IPS-18c (cell line): Measurements from ENCODE around the gene RIC3.

Source experiments
- H3K4me3 ChIP-seq: 2 replicates; pipeline ENCODE4 v1.7.0; 2013; ENCODE audit warnings: low read depth, mild to moderate bottlenecking, low read length, moderate library complexity; ENCODE audit not compliant: insufficient read depth
- H3K9me3 ChIP-seq: one replicate; pipeline ENCODE4 v1.6.1; 2013; ENCODE audit warnings: mild to moderate bottlenecking, low read length, moderate library complexity; ENCODE audit not compliant: control insufficient read depth, insufficient read depth

The RIC3 gene

GRCh38 chr11:8097062-8097461 is 71.8 kb downstream of the RIC3 start:
- Histone ChIP-seq H3K9me3 (no peaks in the 10 kb centered on the region), H3K4me3 (no peak overlapping the region)

DNA sequence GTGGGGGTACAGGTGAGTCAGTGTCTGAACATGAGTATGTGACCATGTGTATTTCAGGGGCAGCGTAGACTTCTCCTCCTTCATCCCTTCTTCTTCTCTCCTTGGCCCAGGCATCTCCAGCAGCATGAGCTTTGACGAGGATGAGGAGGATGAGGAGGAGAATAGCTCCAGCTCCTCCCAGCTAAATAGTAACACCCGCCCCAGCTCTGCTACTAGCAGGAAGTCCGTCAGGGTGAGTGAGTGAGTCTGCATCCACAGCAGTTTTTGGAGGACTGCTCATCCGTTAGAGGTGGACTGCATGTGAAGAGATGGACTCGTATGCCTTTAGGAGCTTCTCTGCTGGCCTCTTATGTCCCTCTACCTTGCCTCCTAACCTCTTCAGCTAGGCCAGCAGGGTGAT is 72.2 kb downstream of the RIC3 start:
- no peak overlapping the region for H3K4me3 ChIP-seq
- no peaks in the 10 kb centered on the region for H3K9me3 ChIP-seq

DNA sequence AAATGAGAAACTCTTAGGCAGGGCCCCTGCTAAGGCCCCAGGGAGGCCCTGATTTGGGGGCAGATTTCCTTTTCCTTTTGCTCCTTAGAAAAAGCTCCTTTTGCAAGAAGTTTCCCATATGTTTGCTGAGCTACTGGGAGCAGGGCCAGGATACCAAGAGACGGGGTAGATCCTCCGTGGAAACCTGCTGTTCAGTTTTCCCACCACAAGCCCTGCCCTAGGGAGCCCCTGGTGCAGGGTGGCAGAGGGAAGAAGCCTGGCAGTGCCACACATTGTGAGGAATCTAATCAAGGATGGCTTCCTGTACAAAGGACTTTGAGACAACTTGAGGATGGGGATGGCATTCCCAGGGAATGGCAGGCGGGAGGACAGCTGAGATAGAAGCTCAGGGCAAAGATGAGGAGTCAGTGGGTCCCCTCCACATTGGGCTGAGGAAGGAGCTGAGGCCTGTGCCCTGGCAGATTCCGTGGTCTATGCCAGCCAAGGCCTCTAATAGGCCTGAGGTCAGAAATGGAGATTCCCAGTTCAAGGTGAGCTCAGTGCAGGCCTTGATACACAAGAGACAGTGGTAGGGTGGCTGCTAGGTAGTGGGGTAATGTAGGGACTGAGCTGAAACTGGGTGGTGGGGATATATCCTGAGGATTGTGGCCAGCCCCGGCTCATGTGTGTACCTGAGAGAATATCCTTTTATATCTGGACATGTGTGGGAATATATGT is 72.9 kb downstream of the RIC3 start:
- H3K4me3 ChIP-seq: no peak overlapping the region
- no peaks in the 10 kb centered on the region for H3K9me3 ChIP-seq

GRCh38 chr11:8095371-8095770 is 73.5 kb downstream of the RIC3 start:
- Histone ChIP-seq H3K9me3 (no peaks in the 10 kb centered on the region), H3K4me3 (no peak overlapping the region)

GRCh38 chr11:8094656-8095055 is 74.2 kb downstream of the RIC3 start:
- no peak overlapping the region for H3K4me3 ChIP-seq

DNA sequence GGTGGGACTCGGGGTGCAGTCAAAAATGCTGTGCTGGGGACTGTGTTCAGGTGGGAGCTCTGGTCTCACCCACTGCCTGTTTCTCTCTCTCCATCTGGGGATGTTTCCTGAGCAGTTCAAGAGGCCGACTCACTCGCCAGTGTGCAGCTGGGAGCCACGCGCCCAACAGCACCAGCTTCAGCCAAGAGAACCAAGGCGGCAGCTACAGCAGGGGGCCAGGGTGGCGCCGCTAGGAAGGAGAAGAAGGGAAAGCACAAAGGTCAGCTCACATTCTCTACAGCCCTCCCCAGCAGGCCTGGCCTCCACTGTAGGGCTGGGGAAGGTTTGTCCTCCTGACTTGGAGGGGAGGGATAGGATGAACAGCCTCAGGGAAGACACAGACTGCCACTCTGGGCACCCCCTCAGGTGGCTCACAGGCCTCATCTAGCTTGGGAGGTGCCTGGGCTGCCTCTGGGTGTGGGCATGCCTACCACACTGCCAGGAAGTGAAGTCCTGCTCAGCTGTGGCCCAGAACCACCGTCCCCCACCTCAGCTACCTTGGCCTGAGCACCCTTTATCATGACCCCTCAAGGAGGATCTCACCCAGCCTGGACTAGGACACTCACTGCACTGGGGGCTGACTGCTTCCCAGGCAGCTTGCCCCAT is 74.8 kb downstream of the RIC3 start:
- H3K9me3 ChIP-seq: no peaks in the 10 kb centered on the region
- no peak overlapping the region for H3K4me3 ChIP-seq

More at GRCh38 chr11:8094656-8095055, 74.2 kb downstream of the RIC3 start:
- H3K9me3 ChIP-seq: no peaks in the 10 kb centered on the region

- Histone ChIP-seq H3K9me3 (no peaks in the 10 kb centered on the region), H3K4me3 (no peak overlapping the region)
Measured at GRCh38 chr11:8092587-8093424, 76.0 kb downstream of the RIC3 start.

GRCh38 chr11:8091721-8092120 is 77.1 kb downstream of the RIC3 start:
- H3K9me3 ChIP-seq: no peaks in the 10 kb centered on the region
- H3K4me3 ChIP-seq: no peak overlapping the region

DNA sequence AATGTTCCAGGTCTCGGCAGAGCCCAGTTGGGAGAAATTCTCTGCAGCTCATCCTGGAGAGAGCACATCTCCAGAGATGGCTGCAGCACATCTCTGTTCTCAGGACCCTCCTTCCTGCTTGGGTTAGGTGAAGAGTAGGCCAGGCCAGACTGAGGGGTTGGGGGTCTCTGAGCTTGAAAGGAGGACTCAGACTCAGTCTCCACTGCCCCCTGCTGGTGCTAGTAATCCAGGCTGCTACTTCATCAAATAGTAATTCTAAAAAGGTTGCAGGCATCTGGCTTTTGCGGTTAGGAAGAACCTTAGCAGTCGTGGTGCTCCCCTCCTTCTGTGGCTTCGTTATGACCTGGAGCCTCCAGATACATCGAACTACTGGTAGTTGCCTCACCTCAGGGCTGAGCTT is 78.1 kb downstream of the RIC3 start:
- no peak overlapping the region for H3K4me3 ChIP-seq
- no peaks in the 10 kb centered on the region for H3K9me3 ChIP-seq

- Histone ChIP-seq H3K9me3 (no peaks in the 10 kb centered on the region), H3K4me3 (no peak overlapping the region)
Measured at GRCh38 chr11:8089791-8090510, 78.9 kb downstream of the RIC3 start.

DNA sequence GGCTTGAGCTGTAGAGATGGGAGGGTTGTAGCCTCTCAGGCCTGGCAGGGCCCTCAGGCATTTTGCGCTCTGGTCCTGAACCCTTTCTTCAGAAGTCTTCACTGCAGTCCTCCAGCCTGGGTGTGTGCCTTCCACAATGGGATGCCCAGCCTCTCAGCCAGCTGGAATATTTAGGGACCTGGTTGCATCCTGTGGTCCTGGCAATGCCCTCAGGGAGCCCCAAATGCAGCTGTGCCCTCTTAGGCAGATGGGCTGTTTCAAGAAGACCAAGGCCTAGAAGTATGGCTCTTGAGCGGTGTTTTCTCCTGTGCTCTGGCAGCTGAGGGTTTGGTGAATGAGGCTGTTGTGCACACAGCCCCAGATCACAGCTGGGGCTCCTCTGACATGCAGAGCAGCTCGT is 81.1 kb downstream of the RIC3 start:
- peaks cover 1% of the 10 kb centered on the region for H3K9me3 ChIP-seq

GRCh38 chr11:8087185-8087584 is 81.6 kb downstream of the RIC3 start:
- H3K4me3 ChIP-seq: no peak overlapping the region
- peaks cover 3% of the 10 kb centered on the region for H3K9me3 ChIP-seq

More for the DNA sequence above, 81.1 kb downstream of the RIC3 start:
- H3K4me3 ChIP-seq: no peak overlapping the region

GRCh38 chr11:8086571-8086970 is 82.3 kb downstream of the RIC3 start:
- H3K9me3 ChIP-seq: peaks cover 3% of the 10 kb centered on the region
- no peak overlapping the region for H3K4me3 ChIP-seq

DNA sequence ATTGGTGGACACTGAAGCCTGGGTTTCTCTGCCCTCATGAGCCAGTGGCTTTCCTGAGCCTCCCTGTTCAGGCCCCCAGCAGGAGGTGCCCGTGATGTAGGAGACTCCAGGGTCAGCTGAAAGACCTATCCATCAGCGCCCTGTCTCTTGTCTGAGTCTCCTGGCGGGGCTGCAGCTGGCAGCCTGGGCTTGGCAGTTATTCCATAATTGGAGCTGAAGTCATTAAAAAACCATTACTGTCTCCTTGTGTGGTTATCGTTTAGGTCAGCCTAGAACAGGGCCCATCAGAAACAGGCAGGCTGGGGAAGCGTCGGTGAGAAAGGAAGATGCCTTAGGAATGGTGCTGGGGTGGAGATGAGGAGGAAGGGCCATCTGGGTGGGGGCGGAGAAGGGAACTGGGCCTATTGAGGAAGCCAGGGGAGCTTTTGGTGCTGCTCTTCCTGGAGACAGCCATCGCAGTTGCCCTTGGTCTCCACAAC is 82.8 kb downstream of the RIC3 start:
- Histone ChIP-seq H3K9me3 (peaks cover 3% of the 10 kb centered on the region), H3K4me3 (no peak overlapping the region)

DNA sequence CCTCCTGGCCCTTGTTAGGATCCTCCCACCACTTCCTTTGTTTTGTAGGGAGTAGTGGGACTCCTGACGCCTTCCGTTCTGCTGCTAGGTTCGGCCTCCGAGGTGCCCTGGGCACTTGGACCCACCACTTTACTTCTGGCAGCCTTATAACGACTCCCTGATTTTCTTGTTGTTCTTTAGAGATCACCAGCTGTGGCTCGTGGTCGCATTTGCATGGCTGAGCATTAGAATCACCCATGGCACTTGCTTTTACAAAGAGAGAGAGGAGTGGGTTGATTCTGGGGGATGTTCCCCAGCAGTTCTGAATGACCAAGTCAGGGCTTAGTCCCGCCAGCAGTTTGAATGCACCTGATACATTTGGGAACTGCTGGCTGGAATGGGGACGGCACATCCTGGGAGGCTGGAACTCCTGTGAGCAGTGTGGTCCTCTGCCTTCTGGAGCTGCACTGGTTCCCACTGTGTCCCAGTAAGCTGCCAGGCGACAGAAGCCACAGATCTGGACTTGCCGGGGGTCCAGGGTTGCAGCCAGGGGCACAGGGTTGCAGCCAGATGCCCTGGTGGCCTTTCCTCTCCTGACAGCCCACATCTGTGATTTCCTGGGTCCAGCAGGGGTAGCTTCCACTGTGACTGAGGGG is 83.7 kb downstream of the RIC3 start:
- Histone ChIP-seq H3K9me3 (peaks cover 5% of the 10 kb centered on the region), H3K4me3 (no peak overlapping the region)

- Histone ChIP-seq H3K9me3 (peaks cover 5% of the 10 kb centered on the region), H3K4me3 (no peak overlapping the region)
Measured at GRCh38 chr11:8084352-8084751, 84.5 kb downstream of the RIC3 start.

DNA sequence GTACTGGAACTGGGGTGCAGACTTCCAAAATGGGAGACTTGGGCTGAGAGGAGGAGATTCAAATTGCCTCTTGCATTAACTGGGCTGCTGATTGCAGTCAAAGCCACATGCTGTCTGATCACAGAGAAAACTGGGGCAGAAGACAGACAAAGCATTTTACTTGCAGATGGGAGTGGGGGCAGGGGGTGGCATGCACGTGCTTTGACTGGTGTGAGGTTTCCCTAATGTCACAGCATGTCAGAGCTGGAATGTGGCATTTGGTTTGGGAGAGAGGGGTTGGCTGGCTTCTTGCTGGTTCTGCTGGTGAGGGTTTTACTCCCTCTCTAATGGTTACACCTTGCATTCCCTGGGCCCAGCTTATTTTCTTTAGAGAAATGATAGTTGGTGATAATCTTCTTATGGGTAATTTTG is 84.9 kb downstream of the RIC3 start:
- H3K9me3 ChIP-seq: peaks cover 5% of the 10 kb centered on the region
- H3K4me3 ChIP-seq: no peak overlapping the region
